GM18907 (cell line): ENCODE measurements around the gene MRGPRG.
"Not testable (repeated sequence)": the region's sequence is repeated elsewhere in the genome, so short reads cannot be mapped to it uniquely, and the experiment has no call there.

ENCODE experiments used
- ATAC-seq: cut with Tn5 transposase; IDR thresholded peaks from one replicate; pipeline ENCODE4 v1.9.1; 2021; ENCODE audit warnings: mild to moderate bottlenecking, moderate library complexity; ENCODE audit not compliant: unreplicated experiment

The MRGPRG gene, protein sequence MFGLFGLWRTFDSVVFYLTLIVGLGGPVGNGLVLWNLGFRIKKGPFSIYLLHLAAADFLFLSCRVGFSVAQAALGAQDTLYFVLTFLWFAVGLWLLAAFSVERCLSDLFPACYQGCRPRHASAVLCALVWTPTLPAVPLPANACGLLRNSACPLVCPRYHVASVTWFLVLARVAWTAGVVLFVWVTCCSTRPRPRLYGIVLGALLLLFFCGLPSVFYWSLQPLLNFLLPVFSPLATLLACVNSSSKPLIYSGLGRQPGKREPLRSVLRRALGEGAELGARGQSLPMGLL

DNA sequence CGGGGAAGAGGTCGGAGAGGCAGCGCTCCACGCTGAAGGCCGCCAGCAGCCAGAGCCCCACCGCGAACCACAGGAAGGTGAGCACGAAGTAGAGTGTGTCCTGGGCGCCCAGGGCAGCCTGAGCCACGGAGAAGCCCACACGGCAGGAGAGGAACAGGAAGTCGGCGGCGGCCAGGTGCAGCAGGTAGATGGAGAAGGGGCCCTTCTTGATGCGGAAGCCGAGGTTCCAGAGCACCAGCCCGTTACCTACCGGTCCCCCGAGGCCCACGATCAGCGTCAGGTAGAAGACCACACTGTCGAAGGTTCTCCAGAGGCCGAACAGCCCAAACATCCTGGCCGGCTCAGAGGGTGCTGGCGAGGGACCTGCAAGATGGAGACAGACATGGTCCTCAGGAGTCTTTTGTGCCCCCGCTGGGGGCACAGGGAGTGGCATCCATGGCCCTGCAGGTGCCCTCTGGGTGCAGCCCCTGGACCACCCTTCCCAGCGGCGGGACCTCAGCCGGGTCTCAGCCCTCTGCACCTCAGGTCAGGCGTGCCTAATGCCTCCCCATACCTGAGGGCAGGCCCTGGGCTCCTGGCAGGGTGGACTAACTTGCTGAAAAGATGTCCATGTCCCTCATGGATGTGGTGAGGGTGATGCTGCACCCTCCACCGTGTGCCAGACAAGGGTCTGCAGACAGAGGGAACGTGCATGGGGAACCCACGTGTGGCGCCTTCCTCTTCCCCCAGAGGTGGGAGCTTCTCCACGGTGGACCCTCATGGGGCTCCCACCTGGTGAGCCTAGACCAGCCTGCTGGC lies at the start of gene MRGPRG:
MRGPRG (minus strand) TSS at position 331 of the 798 bp plus-strand sequence; CDS start at position 331, 0 bp downstream.
- ATAC-seq: no peak

DNA sequence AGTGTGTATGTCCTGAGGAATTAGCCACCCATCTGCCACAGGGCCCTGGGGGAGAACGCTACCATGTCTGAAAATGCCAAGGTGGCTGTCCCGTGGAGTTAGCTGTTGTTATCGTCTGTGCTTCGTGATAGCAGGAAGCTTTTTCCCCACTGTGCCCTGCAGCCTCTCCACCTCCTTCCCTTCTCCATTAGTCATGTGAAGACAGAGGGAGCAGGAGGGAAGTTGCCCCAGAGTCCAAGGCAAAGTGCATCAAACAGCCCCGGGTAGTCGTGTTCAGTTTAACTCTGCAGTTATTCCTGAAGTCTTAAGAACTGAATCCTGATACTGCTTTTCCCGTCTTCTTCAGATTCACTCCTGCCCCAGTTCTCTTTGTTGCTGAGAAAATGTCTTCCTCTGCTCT lies 43.9 kb upstream of the MRGPRG start:
- not testable (repeated sequence) for ATAC-seq

DNA sequence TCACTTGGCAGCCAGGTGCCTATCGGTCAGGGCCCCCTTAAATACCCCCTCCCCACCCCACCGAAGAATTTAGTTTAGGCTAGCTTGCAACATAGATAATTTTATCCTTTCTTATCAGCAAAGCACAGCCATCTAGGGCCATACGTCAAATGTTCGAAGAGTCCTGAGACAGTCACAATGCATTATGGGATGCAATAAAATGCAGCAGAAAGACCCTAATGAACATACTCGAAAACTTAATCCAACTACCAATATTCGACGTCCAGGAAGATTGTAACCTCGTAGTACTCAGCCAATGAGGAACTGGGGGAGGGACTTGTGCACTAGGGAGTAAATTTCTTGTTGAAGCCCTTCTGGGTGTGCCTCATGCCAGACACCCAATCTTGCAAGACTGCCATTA lies 43.2 kb upstream of the MRGPRG start:
- not testable (repeated sequence) for ATAC-seq

DNA sequence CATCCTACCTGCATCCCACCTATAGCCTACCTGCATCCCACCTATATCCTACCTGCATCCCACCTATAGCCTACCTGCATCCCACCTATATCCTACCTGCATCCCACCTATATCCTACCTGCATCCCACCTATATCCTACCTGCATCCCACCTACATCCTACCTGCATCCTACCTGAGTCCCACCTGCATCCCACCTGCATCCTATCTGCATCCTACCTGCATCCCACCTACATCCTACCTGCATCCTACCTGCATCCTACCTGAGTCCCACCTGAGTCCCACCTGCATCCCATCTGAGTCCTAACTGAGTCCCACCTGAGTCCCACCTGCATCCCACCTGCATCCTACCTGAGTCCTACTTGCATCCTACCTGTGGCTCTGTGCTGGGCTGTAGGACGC lies 38.9 kb upstream of the MRGPRG start:
- not testable (repeated sequence) for ATAC-seq

DNA sequence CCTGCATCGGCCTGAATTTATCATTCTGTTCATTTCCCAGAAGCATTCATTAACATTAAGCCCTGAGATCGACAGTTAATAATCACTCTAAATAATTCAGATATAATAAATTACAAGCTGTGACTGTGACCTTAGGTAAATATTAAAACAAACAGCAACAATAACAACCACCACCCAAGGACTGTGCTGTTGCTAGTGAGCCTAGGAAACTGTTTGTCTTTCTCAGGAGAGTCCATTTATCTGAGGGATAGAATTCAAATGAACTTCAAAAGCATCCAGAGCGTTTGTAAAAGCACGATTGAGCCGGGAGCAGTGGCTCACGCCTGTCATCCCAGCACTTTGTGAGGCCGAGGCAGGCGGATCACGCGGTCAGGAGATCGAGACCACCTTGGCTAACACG lies 36.6 kb upstream of the MRGPRG start:
- ATAC-seq: not testable (repeated sequence)

DNA sequence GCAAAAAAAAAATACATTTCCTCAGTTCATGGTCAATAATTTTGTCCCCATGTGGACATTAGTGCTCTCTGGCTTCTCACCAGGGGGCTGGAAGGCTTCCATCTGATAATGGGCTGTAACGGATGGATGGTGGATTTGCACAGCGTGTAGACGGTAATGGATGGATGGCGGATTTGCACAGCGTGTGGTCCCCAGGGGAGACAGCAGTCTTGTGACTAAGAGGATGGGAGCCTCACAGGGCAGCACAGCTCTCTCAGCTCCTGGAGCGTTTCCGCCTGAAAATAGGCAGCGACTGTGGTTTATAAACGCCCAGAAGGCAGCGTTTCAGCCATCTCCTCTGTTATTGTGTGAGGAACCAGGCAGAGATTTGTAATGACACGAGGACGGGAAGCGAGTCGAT lies 36.2 kb upstream of the MRGPRG start:
- not testable (repeated sequence) for ATAC-seq

DNA sequence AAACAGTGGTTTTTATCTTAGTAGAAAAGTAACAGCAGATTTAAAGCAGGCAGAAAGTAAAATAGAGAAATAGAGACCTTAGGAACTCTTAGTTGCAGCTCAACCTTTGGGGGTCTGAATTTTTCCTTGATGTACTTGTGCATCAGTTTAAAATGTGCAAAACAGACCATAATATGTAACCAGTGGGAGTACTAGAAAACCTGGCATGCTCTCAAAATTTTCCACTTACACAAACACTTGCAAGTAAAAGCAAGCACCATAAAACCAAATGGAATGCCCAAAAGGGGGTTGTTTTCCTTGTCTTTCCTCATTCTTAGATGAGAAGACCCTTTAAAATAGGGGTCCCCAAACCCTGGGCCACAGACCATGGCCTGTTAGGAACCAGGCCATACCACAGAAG lies 26.5 kb upstream of the MRGPRG start:
- no peak for ATAC-seq

DNA sequence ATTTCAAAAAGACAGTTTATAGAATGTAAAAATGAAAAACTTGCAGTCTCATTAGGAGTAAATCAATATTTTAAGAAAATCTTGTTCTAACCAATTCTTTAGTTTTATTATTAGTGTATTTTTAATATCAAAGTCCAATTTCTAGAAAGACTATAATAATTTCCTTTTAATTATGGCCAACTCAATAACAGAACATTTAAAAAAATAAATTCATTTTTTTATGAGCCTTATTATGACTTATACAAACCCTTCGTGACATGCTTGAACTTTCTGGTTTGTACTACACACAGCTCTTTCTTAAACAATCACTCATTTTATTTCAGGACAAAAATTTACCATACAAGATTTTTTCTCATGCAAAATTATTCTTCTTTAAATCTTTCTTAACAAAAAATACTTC lies 25.3 kb upstream of the MRGPRG start:
- no peak for ATAC-seq

DNA sequence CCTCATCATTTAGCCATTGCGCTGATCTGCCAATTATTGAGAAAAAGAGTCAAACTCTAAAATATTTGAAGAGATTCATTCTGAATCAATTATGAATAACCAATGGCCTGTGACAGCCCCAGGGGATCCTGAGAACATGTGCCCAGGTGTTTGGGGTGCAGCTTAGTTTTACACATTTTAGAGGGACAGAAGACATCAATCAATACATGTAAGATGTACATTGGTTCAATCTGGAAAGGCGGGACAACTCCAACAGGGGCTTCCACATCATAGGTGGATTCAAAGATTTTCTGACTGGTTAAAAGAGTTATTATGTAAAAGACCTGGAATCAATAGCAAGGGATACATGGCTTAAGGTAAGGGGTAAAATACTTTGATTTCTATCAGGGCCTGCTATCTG lies 18.5 kb upstream of the MRGPRG start:
- ATAC-seq: no peak

DNA sequence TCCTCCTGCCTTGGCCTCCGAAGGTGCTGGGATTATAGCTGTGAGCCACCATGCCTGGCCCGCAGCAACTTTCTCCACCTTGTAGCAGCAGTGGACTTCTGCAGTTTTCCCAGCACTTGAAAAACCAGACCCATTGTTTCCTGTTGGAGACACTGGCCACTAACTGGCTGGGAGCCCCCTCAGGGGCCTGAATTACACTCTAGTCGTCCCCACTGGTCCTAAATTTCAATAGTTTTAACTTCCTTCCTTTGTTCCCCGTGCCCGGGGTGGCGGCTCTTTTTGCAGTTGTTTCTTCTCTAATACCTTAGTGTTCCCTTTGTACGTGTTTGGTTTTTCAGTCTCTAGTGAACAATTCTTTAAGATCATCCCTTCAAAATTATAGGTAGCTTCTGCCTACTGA lies 16.2 kb upstream of the MRGPRG start:
- ATAC-seq: no peak

DNA sequence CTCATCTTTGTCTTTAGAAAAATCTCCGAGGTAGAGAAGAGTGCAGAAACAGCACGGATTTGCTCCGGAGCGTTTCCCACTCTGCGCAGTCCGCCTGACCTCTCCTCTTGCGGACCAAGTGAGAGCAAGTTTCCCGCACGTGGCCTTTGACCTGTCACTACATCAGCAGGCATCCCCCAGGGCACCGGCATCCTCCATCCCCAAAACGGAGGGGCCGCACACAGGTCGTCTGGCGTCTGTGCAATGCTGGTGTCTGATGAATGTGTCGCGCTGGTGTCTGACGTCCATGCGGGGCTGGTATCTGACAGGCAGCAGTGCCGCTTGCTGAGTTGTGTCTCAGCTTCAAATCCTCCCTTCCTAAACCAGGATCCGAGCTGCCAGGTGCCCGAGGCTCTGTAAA lies 14.3 kb upstream of the MRGPRG start:
- no peak for ATAC-seq

DNA sequence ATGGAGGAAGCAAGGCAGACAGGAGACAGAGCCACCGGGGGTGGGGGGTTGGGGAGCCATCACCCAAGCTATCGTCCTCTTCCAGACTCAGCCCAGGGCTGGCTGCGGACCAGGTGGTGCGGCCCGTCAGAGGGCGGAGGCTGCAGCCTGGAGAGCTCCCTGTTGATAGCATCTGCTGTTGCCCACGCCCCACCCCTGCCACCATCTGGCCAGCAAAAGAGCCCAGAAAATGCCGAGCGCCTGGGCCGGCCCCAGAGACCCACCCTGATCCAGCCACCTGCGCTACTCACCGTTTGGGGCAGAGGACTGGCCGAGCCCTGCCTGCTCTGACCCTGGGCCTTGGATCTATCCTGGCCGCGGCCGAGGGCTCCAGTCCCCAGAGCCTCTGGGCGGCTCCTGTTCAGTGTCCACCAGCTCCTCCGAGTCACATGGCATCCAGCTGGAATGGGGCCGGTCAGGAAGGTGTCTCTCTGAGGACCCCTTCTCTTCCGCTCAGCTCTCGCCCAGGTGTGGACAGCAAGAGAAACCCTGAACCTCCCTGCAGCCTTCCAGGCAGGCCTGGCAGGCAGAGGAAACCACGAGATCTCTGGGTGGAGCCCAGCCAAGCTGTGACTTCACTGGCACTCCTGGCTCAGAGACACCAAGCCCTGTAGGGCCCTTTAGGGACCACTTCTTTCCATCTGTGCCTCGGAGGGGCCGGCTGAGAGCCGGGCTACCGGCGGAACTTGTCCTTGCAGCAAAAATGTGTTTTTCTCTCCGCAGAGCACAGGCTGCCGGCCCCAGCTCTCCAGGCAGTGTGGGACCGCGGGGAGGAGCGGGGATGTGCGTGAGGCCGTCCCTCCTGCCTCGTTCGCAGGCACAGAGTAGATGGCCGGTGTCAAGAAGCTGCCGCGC lies 13.5 kb upstream of the MRGPRG start, which contains the start of gene MRGPRE:
MRGPRE (minus strand) TSS at position 567 of the 894 bp plus-strand sequence. CDS start 3,618 bp downstream, outside the sequence.
- ATAC-seq: no peak

DNA sequence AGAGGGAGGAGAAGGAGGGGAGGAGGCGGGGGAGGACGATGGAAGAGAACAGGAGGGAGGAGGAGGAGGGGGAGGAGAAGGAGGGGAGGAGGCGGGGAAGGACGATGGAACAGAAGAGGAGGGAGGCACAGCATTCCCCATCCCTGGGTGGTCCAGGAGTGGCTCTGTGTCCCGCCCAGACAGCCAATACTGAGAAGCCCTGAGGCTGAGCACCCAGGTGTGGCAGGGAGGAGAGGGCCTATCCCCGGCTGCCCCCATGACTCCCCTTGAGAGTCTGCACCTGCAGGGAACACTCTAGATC lies 12.9 kb upstream of the MRGPRG start:
- ATAC-seq: no peak

DNA sequence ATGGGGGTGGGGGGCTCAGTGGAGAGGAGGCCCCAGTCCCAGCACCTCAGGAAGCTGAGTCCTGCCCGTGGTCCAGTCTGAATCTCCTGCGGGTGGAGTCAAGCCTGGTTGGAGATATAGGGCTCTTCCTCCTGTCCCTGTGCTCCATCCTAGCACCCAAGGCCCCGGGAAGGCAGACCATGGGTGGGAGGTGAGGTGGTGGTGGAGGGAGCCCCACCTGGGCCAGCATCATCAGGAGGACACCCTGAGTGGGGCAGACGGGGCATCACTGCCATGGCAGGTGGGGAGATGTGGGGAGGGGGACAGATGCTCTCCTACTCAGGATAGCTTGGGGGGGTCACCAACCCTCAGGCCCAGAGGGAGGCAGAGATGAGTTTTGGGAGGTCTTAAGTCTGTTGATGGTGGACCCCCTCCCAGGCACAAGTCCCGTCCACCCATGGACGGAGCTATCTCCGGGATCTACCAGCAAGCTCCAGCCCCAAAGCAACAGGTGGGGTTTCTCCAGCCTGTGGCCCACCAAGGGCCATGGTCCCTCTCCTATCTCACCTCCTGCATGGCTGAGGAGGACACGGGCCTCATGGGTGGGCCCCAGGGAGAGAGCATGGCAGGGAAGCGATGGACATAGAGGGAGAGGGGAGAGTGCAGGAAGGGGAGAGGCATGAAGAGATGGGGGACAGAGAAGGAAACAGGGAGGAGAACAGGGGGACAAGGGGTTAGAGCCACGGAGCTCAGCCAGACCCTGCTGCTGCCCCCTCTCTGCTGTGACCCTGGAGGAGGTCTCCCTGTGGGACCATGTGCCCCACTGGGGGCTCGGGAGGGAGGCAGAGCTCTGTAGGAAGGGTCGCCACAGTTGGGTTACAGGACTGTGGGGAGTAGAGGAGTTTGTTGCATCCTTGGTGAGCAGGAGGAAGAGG lies 12.3 kb upstream of the MRGPRG start:
- ATAC-seq: no peak

DNA sequence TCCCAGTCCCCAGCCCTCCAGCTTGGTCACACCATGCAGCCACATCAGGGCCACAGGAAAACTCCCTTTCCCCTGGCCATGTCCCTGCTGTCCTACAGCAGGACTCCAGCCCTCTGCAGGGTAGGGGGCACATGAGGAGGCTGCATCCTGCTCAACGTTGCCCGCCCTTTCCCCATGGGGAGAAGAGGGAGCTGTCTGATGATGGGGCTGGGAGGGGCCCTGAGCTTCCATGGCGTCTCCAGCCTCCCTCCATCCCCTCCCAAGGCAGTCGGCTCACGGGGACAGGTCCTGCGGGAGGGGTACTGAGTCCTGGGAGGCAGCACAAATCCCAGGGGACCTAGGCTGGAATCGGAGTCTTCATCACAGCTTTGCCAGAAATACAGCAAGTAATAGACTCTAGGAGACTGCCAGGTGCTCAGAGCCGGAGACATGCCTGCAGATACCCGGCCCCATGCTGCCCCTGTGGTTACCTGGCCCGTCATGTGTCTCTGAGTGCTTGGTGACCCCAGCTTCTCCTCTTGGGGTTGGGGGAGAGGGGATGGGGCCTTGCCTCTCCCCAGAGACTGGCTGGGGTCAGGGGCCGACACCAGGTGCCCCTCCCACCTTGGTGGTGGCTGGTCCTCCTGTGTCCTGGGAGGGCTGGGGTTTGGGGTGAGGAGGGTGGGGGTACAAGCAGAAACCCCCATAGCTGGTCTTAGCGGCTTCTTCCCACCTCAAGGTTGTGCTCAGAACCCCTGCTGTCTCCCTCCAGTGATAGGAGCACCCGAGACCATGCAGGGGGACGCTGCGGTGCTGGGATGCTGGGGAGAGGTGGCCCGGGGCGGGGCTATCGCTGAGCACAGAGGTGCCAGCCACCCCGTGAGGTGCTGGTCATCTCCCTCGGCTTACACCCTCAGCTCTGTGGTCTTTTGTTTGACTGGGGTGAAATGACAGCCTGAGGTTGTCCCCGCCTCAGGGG lies 11.3 kb upstream of the MRGPRG start:
- no peak for ATAC-seq

DNA sequence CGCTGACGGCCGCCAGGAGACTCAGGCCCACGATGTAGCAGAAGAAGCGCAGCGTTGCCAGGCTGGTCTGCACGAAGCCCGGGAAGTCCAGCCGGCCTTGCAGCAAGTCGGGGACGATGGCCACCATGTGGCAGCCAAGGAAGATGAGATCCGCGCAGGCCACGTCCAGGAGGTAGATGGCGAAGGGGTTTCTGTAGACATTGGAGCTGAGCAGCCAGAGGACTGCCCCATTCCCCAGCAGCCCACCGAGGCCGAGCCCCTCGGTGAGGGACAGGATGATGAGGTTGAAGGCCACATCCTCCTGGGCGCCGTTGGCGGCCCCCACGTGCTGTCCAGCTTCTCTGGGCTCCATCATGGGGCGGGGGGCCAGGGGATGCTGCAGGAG lies 9.8 kb upstream of the MRGPRG start:
- ATAC-seq: no peak

DNA sequence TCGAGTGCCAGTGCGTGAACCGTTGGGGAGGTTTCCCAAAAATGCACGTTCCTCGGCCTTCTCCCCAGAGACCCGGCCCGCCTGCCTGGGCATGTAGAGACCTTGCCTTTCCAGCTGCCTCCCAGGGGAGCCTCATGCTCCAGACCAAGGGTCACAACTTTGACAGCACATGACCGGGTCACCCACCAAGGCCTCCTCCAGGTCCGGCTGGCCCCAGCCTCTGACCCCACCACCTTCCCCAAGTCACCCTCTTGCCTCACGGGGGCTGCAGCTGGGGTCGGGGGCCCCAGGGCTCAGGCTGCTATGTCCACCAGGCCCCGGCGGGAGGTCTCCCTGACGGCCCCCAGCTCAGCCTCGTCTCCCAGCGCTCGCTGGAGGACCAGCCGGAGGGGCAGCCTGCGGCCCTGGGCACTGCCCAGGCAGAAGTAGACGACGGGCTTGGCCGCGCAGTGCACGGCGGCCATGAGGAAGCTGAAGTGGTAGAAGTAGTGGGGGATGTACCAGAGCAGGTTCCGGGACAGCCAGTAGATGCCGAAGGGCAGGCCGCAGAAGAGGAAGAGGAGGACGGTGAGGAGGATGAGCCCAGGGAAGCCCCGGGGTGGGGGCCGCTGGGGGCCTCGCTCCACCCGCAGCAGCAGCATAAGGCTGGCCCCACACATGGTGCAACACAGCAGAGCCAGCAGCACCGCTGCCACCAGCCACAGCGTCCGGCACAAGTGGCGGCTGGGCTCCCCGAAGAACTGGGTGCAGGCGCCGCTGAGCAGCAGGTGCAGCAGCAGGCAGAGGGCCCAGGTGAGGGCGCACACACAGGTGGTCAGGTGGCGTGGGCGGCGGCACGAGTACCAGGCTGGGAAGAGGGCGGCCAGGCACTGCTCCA lies 9.2 kb upstream of the MRGPRG start:
- ATAC-seq: no peak

DNA sequence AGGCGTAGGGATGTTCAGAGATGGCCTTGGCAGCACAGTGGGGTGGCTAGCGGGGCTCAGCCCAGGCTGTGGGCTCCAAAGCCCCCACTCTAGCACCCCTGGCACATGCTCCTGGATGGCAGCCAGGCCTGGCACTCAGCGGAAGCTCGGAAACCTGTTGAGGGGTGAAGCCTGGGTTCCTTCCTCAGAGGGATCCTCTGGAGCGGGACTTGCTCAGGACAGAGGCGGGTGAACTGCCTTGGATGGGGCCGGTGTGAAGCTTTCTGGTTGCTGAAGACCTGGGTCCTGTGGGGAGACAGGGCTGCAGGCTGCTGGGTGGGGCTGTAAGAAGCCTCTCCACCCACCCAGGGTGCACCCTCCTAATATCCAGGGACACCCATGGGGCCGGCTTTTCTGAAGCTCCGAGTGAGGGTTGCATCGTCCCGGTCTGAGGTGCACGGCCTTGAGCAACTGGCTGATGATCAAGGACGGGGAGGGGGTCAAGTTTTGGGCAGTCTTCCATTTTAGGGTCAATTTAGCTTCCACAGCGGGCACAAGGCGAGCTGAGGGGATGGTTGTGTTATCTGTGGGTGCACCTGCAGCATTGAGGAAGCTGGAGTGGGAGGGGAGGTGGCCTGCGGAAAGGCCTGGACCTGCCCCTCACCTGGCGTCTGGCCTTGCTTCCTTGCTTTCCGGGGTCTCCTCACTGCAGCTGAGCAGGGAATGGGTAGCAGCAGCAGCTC lies 8.4 kb upstream of the MRGPRG start:
- ATAC-seq: no peak
